Thyroid gland (tissue), 4 donors: ENCODE data around the gene BPIFB6. TPM values are rescaled to one million over a fixed set of nuclear protein-coding genes. Genes with fewer than 3 reads are reported as not detected.

Experiments
- DNase-seq, 2 donors: peaks; one replicate each; pipeline ENCODE4 v3.0.0-alpha.2; 2019
- H3K27ac ChIP-seq, 3 donors: fragments of 200-600 bp; sonication (generic); 1 replicate in 2 of 3; 2 replicates in 1 of 3; pipeline ENCODE4 v1.5.1; 2016 to 2019; ENCODE audit warnings: mild to moderate bottlenecking in 1 of 3, moderate library complexity in 1 of 3
- H3K27me3 ChIP-seq: fragments of 200-600 bp; sonication (generic); one replicate; pipeline ENCODE4 v1.5.1; 2019
- H3K36me3 ChIP-seq, 2 donors: fragments of 200-600 bp; sonication (generic); one replicate each; pipeline ENCODE4 v1.5.1; 2016 to 2019
- H3K4me1 ChIP-seq, 2 donors: fragments of 200-600 bp; sonication (generic); one replicate each; pipeline ENCODE4 v1.5.1; 2017 to 2019
- H3K4me3 ChIP-seq, 3 donors: fragments of 200-600 bp; sonication (generic); replicated peaks in 1 of 3; 1 replicate in 2 of 3; 2 replicates in 1 of 3; pipeline ENCODE4 v1.5.1; 2016; ENCODE audit warnings: mild to moderate bottlenecking in 1 of 3
- H3K9me3 ChIP-seq: fragments of 200-600 bp; sonication (generic); one replicate; pipeline ENCODE4 v1.5.1; 2017
- POLR2A ChIP-seq, 2 donors: fragments of 450-650 bp; IDR thresholded peaks; one replicate each; pipeline ENCODE4 v1.6.1; 2017; ENCODE audit warnings: antibody characterized with exemption in 2 of 2, mild to moderate bottlenecking in 2 of 2, moderate library complexity in 1 of 2
- WGBS, 2 donors: methylation state at CpG; one replicate each; pipeline ENCODE4 v1.1.5; 2017; 5-methylcytosine and 5-hydroxymethylcytosine counted together
- intact Hi-C: fragments of 100-400 bp; cut with DNase I; formaldehyde crosslinking; loops from one replicate; pipeline ENCODE4 v1.15.1; 2023
- total RNA-seq, 4 donors: library from RNA; depleted of rRNA; stranded (reverse); fragments of >200 nt; gene quantifications; one replicate each; pipeline ENCODE4 v1.2.3, GENCODE V29; 2016
- TF ChIP-seq, protein P1 (sequence below), 6 experiments: fragments of 200-600 bp in 3 of 6; fragments of 450-650 bp in 3 of 6; sonication (generic) in 3 of 6; IDR thresholded peaks; one replicate each; pipeline ENCODE4 v1.5.1; 2016 to 2019; ENCODE audit warnings: antibody characterized with exemption in 6 of 6, mild to moderate bottlenecking in 2 of 6, inconsistent platforms in 1 of 6, moderate library complexity in 1 of 6

Gene BPIFB6
- total RNA-seq, 4 donors from 2014 or later = not detected

DNA sequence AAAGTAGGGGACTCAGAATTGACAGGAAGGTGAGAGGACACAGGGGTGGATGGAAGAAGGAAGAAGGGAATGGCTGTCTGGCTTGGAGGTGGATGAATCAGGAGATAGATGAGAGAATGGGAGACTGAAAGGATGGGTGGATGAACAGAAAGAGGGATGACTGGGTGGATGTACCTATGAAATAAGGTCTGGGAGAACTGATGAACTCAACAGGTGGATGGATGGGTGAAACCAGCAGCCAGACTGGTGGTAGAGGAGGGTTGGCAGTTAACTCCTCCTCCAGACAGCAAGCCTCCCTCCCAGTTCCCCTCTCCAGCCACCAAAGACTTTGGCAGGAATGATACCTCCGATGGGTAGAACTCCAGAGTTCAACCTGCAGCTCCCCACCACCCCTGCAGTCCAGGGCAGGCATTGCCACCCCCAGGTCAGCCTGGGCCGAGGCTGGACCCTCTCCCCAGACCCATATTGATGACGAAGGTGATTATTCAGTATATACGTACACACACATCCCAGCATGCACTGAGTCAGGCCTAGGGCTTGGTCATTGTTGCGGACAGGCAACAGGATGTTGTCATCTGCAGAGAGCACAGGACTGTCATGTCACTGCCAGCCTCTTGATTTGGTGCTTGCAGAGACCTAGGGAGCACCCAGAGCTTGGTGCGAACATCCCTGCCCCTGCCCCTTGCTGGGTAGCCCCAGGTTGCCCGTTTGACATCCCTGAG lies 29.2 kb upstream of the BPIFB6 start:
- H3K36me3 ChIP-seq = no peaks in the 10 kb centered on the region
- no peaks in the 10 kb centered on the region for H3K9me3 ChIP-seq
- no peak for DNase-seq
- no peaks in the 10 kb centered on the region for H3K4me1 ChIP-seq
- H3K4me3 ChIP-seq = no peak overlapping the region
- intact Hi-C loops = no loop called here
- WGBS, 2 donors = 81 to 82% methylated on average over 4 to 7 of the region's 7 CpGs
- H3K27me3 ChIP-seq = no peaks in the 10 kb centered on the region
- TF ChIP-seq, protein P1, sequence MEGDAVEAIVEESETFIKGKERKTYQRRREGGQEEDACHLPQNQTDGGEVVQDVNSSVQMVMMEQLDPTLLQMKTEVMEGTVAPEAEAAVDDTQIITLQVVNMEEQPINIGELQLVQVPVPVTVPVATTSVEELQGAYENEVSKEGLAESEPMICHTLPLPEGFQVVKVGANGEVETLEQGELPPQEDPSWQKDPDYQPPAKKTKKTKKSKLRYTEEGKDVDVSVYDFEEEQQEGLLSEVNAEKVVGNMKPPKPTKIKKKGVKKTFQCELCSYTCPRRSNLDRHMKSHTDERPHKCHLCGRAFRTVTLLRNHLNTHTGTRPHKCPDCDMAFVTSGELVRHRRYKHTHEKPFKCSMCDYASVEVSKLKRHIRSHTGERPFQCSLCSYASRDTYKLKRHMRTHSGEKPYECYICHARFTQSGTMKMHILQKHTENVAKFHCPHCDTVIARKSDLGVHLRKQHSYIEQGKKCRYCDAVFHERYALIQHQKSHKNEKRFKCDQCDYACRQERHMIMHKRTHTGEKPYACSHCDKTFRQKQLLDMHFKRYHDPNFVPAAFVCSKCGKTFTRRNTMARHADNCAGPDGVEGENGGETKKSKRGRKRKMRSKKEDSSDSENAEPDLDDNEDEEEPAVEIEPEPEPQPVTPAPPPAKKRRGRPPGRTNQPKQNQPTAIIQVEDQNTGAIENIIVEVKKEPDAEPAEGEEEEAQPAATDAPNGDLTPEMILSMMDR (IDR thresholded peaks at IDR 0.05) = no peak
- no peak for TF ChIP-seq POLR2A (IDR thresholded peaks at IDR 0.05)
- no peak overlapping the region for H3K27ac ChIP-seq

DNA sequence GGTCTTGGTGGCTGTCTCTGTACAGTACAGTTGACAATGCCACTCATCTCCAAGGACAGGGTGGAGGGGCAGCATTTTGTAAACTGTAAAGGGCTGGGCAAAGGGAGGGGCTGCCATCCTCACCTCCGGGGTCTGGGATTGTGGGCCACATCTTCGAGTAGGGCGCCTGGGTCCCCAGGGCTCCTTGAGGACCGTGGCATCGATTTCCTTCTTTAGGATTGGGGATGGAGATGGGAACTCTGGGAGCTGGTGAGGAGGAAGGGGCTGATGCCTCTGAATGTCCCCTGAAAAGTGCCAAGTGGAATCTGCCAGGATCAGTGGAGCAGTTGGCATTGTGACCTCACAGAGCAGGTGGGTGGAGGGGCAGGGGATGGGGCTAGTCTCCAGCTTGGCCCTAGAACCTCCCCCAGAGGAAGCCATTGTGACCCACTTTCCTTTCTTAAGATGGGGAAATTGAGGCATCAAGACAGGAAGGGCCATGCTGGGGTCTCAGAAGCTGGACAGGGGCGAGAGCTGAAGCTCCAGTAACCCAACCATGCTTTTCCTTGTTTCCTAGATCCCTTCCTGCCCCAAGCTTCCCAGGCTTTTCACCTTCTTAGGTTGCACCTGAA lies 27.2 kb upstream of the BPIFB6 start, which contains the start of gene SUN5:
TSS of gene SUN5 (minus strand) at position 293 of the 611 bp plus-strand sequence. CDS start at position 200, 93 bp downstream.
- Histone ChIP-seq H3K27ac (no peak within 1 kb of the TSS), H3K36me3 (no peaks in the 10 kb centered on the region), H3K4me3 (no peak within 1 kb of the TSS), H3K9me3 (no peaks in the 10 kb centered on the region), H3K27me3 (no peaks in the 10 kb centered on the region), H3K4me1 (peaks cover 0 to 1% of the 10 kb centered on the region in 2 donors)
- intact Hi-C loops = no loop called here
- TF ChIP-seq POLR2A (IDR thresholded peaks at IDR 0.05) = no peak
- TF ChIP-seq, protein P1 (IDR thresholded peaks at IDR 0.05) = no peak
- WGBS, 2 donors = 85 to 93% methylated on average over 6 of the region's 6 CpGs
- no peak for DNase-seq

DNA sequence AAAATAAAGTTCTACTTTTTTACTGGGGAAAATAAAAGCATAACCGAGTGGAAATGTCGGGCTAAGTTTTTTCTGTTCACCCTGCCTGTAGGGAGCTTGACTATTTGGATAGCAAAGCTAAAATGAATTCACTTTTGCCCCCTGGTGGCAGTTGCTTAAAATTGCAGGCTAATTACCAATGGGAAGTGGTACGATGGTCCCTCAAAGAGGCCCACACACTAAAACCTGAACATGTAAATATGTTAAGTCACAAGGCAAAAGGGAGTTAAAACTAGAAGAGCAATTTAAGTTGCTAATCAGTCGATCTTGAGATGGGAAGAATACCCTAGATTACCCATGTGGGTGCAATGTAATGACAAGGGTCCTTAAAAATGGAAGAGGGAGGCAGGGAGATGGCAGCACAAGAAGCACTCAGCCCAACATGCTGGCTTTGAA lies 26.3 kb upstream of the BPIFB6 start:
- H3K9me3 ChIP-seq = no peaks in the 10 kb centered on the region
- H3K4me1 ChIP-seq = peaks cover 5 to 10% of the 10 kb centered on the region in 2 donors
- no peaks in the 10 kb centered on the region for H3K36me3 ChIP-seq
- H3K4me3 ChIP-seq = no peak overlapping the region
- H3K27ac ChIP-seq = no peak overlapping the region
- DNase-seq = no peak
- TF ChIP-seq POLR2A (IDR thresholded peaks at IDR 0.05) = no peak
- TF ChIP-seq, protein P1 (IDR thresholded peaks at IDR 0.05) = peak in 1 of 6 experiments; percentile 13
- whole genome bisulfite sequencing, 2 donors = 48 to 66% methylated on average over 4 of the region's 4 CpGs
- no peaks in the 10 kb centered on the region for H3K27me3 ChIP-seq
- intact Hi-C loops = no loop called here

DNA sequence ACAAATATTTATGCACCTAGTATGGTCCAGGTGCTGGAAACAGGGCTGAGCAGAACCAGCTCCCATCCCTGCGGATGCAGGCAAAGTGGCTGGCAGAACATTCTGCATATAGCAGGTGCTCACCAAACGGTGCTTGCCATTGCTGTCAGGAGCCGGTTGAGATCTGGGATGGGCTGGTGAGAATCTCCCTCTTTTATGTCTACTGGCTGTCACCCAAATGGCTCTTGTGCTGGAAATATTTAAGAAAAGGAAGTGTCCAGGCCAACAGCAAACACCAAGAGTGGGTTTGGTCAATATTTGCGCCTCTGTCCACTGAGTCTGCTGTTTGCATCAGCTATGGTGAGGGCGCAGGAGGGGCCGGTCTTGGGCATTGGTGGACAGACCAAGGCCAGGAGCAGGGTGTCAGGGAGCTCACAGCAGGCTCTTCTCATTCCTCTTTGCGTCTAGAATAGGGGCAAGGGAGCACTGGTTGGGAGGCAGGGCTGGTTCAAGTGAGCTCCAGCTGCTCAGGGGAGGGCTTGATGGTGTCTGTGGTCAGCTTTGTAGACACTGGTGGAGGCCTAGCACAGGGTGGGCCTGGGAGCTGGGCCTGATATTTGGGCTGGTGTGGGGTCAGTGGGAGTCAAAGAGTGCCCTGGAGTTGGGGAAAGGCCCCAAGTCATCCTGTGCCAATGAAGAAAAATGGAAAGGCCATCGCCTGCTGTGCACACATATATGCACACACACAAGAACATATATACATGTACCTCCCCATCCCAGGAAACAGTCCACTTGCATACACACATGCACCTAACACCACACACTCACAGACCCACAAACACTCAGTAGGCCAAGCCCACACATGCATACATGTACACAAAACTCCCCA lies 25.3 kb upstream of the BPIFB6 start:
- no peak overlapping the region for H3K4me3 ChIP-seq
- H3K36me3 ChIP-seq = no peaks in the 10 kb centered on the region
- intact Hi-C loops = no loop called here
- DNase-seq = no peak
- 87 to 92% methylated on average over 8 of the region's 8 CpGs for WGBS, 2 donors
- H3K27ac ChIP-seq = no peak overlapping the region
- no peaks in the 10 kb centered on the region for H3K27me3 ChIP-seq
- TF ChIP-seq POLR2A (IDR thresholded peaks at IDR 0.05) = no peak
- TF ChIP-seq, protein P1 (IDR thresholded peaks at IDR 0.05) = no peak
- peaks cover 5 to 14% of the 10 kb centered on the region in 2 donors for H3K4me1 ChIP-seq
- no peaks in the 10 kb centered on the region for H3K9me3 ChIP-seq
